Adrenal gland (tissue), 5 donors: Measurements from ENCODE around the gene HSD11B2.

ENCODE experiments used
- POLR2A ChIP-seq, 2 donors: fragments of 450-650 bp; IDR thresholded peaks; one replicate each; pipeline ENCODE4 v1.6.1; 2017; ENCODE audit warnings: antibody characterized with exemption in 2 of 2, mild to moderate bottlenecking in 2 of 2, moderate library complexity in 1 of 2
- TF ChIP-seq, protein P1 (sequence below), 6 experiments: fragments of 450-650 bp in 4 of 6; fragments of 200-600 bp in 2 of 6; sonication (generic) in 1 of 6; IDR thresholded peaks; 1 replicate in 5 of 6; 2 replicates in 1 of 6; pipeline versions ENCODE4 v1.5.1 to v1.8.0; 2016 to 2021; ENCODE audit warnings: antibody characterized with exemption in 6 of 6, mild to moderate bottlenecking in 2 of 6, moderate library complexity in 1 of 6
- donor health status: DM: no; HTN: no; CAD: no.

DNA sequence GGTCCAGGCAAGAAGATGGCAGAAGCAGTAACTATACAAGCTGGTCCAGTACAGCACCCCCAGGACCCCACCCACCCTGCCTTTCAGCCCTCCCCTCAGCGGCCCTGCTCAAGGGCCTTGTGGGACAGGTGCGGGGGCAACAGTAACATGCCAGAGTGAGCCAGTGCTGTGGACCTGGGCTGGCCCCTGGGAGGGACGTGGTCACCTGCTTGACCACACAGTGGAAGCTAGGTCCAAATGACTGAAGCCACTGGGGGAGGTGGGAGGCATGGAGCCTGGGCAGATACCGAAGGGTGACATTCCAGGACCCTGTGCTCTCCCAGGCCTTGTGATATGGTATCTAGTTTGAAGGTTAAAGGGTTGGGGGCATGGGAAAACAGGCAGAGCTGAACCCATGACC, 32.8 kb downstream of the HSD11B2 start:
- TF ChIP-seq, protein P1, sequence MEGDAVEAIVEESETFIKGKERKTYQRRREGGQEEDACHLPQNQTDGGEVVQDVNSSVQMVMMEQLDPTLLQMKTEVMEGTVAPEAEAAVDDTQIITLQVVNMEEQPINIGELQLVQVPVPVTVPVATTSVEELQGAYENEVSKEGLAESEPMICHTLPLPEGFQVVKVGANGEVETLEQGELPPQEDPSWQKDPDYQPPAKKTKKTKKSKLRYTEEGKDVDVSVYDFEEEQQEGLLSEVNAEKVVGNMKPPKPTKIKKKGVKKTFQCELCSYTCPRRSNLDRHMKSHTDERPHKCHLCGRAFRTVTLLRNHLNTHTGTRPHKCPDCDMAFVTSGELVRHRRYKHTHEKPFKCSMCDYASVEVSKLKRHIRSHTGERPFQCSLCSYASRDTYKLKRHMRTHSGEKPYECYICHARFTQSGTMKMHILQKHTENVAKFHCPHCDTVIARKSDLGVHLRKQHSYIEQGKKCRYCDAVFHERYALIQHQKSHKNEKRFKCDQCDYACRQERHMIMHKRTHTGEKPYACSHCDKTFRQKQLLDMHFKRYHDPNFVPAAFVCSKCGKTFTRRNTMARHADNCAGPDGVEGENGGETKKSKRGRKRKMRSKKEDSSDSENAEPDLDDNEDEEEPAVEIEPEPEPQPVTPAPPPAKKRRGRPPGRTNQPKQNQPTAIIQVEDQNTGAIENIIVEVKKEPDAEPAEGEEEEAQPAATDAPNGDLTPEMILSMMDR (IDR thresholded peaks at IDR 0.05), result no peak
- no peak for TF ChIP-seq POLR2A (IDR thresholded peaks at IDR 0.05)
